HuH-7 (cell line): ENCODE data around the gene NPC1.
A peak's percentile ranks its signal among the peaks of the same experiment; 100 is the strongest.
"Not testable (repeated sequence)": the region's sequence is repeated elsewhere in the genome, so short reads cannot be mapped to it uniquely, and the experiment has no call there.

Source experiments
- DNase-seq: peaks from one replicate; pipeline ENCODE4 v3.0.0; 2011; ENCODE audit warnings: low spot score

The NPC1 gene

GRCh38 chr18:23521271-23521670 lies 65.0 kb downstream of the NPC1 start:
- DNase-seq = no peak

DNA sequence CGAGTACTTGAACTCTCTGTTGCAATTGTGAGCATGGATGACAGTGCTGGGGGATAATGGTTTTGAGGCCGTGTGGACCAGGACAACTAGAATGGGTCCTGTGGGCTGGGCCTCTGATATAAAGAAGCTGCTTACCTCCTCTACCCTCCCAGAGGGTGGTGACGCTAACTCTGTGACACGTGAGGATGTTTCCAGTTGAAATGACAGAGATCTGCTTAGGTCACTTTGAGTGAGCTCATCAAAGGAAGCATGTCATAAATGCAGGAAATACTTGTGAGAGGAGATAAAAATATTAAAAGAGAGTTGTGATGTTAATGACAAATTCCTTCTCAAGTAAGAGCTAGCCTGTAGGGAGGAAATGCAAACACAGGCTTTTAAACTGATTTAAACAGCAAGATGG lies 66.6 kb downstream of the NPC1 start:
- DNase-seq = no peak

- DNase-seq = peak; percentile 58
Observed at GRCh38 chr18:23515911-23516546, 70.3 kb downstream of the NPC1 start.

DNA sequence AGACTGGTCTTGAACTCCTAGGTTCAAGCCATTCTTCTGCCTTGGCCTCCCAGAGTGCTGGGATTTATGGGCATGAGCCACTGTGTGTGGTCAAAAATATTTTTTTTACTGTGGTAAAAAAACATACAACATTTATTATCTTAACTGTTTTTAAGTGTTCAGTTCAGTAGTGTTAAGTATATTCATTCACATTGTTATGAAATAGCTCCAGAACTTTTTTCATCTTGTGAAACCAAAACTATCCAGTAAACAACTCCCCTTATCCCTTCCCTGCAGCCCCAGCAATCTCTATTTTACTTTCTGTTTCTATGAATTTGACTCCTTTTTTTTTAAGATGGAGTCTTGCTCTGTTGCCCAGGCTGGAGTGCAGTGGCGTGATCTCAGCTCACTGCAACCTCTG lies 73.7 kb downstream of the NPC1 start:
- no peak for DNase-seq

GRCh38 chr18:23512216-23512615 lies 74.1 kb downstream of the NPC1 start:
- DNase-seq = not testable (repeated sequence)

DNA sequence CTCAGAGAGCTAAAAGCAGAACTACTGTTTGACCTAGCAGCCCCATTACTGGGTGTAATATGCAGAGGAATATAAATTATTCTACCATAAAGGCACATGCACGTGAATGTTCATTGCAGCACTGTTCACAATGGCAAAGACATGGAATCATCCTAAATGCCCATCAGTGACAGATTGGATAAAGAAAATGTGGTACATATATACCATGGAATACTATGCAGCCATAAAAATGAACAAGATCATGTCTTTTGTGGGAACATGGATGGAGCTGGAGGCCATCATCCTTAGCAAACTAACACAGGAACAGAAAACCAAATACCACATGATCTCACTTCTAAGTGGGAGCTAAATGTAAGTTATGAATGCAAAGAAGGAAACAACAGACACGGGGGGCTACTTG lies 75.4 kb downstream of the NPC1 start:
- not testable (repeated sequence) for DNase-seq

- DNase-seq = no peak
Observed at GRCh38 chr18:23506393-23506792, 79.9 kb downstream of the NPC1 start.

- DNase-seq = no peak
Observed at GRCh38 chr18:23504720-23505119, 81.6 kb downstream of the NPC1 start.

- DNase-seq = no peak
Observed at GRCh38 chr18:23503963-23504344, 82.4 kb downstream of the NPC1 start.

DNA sequence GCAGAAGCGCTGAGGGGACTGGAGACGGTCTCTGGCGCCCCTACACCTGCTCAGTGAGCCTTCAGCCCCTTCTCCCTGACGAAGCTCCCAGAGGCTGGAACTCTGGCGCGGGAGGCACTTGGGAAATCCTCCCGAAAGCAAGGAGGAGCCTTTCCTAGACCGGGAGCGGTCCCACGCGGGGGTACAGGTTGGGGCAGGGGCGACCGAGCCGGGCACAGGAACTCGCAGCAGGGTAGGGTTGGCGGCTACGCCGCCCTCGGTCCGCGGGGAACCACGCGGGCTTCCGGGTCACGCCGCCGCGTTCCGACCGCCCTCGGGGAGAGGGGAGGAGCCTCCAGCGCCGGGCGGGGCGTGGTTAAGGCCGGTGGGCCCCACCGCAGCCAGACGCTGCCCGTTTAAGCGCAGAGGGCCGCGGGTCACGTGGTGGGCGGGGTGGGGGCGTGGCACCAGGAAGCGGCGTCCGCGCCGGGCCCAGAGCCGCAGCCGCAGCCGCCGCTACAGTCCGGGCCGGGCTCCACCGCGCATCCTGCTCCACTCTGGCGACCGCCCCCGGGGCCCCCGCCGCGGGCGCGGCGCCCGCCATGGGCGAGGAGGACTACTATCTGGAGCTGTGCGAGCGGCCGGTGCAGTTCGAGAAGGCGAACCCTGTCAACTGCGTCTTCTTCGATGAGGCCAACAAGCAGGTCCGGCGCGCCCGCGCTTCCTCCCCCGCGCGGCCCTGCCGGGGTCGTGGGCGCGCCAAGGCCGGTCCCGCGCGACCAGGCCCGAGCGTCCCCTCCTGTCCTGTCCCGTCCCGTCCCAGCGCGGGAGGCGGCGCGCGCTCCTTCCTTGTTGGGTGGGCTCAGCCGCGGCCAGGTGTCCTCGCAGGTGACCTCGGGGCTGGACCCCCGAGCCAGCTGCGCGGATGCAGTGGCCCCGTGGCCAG lies 83.0 kb downstream of the NPC1 start, which contains the start of gene RMC1:
RMC1 (plus strand) TSS at position 474 of the 925 bp plus-strand sequence; CDS start at position 582, 108 bp downstream.
- DNase-seq = peak; percentile 67

DNA sequence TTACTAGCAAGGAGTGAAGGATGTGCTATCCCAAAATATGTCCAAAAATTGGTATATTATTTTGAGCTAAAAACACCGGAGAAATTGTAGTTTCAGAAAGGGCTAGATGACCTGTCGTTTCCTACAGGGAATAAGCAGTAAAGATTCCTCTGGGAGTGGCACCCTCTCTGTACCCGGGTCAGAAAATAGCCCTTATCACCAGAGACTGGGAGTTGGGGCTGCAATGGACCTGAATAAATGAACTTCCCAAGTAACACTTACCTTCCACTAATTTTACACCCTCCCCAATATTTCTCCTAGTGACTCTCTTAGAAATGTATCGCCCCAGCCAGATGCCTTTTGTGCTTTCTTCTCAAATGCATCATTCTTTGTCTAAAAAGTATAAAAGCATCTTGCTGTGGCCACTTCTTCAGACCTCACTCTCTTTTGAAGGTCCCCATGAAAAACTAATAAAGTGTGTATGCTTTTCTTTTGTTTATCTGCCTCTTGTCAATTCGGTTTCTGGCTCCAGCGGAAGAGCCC lies 83.7 kb downstream of the NPC1 start:
- DNase-seq = peak; percentile 17

- no peak for DNase-seq
Observed at GRCh38 chr18:23501626-23502025, 84.7 kb downstream of the NPC1 start.

GRCh38 chr18:23499291-23499781 lies 87.0 kb downstream of the NPC1 start:
- no peak for DNase-seq

GRCh38 chr18:23498877-23499276 lies 87.4 kb downstream of the NPC1 start:
- DNase-seq = peak; percentile 44

GRCh38 chr18:23498117-23498516 lies 88.2 kb downstream of the NPC1 start:
- DNase-seq = no peak

DNA sequence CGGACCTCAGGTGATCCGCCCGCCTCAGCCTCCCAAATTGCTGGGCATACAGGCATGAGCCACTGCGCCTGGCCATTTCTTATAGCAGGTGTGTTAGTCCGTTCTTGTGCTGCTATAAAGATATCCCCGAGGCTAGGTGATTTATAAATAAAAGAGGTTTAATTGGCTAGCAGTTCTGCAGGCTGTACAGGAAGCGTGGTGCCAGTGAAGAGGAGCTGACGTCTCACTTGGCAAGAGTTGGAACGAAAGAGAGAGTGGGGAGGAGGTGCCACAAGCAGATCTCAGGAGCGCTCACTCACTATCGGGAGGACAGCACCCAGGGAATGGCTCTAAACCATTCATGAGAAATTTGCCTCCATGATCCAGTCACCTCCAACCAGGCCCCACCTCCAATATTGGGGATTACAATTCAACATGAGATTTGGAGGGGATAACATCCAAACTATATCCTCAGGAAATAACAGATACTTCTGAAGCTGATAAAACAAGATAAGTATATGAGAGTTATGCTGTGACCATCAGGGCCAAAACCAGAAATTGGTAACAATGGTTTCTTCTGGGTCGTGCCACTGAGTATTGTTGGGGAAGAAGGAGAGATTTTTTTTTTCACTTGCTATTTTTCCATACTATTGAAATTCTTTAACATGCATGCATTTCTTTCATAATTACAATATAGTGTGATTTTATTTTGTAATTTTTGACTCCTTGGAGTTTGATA lies 90.4 kb downstream of the NPC1 start:
- DNase-seq = no peak

DNA sequence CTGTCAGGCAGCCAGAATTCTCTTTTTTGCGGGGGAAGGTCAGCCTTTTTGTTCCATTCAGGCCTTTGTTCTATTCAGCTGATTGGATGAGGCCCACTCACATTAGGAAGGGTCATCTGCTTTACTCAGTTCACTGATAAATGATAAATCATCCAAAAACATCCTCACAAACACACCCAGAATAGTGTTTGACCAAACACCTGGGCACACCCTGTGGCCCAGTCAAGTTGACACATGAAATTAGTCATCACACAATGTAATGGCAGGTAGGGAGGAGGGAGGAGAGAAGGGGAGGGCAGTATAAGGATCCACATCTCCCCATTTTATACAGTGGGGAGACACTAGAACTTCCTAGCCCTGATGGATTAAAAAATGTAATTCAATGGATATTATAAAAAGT lies 91.3 kb downstream of the NPC1 start:
- DNase-seq = no peak

DNA sequence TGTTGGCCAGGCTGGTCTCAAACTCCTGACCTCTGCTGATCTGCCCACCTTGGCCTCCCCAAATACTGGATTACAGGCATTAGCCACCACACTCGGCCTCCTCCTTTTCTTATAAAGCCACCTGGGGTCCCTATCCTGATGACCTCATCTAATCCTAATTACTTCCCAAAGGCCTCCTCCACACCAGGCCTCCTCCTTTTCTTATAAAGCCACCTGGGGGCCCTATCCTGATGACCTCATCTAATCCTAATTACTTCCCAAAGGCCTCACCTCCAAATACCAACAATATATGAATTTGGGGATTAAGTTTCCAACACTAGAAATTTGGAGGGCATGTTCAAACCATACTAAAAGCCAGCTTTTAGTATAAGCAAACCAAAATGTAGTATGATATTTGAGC lies 92.7 kb downstream of the NPC1 start:
- no peak for DNase-seq

DNA sequence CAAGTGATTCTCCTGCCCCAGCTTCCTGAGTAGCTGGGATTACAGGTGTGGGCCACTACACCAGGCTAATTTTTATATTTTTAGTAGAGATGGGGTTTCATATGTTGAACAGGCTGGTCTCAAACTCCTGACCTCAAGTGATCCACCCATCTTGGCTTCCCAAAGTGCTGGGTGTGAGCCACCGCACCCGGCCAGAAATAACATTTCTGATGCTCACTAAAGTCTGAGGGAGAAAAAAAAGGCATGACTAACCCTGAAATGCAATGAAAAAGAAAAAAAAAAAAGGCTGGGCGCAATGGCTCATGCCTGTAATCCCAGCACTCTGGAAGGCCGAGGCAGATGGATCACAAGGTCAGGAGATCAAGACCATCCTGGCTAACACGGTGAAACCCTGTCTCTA lies 96.7 kb downstream of the NPC1 start:
- DNase-seq = not testable (repeated sequence)

GRCh38 chr18:23487738-23488570 lies 98.4 kb downstream of the NPC1 start:
- DNase-seq = peak; percentile 21

GRCh38 chr18:23485386-23485785 lies 100.9 kb downstream of the NPC1 start:
- no peak for DNase-seq
